Subcutaneous adipose tissue (tissue), 4 donors: ENCODE data around the gene RAI1. TPM values are rescaled to one million over a fixed set of nuclear protein-coding genes. Genes with fewer than 3 reads are reported as not detected.

Experiments used
- CTCF ChIP-seq: fragments of 450-650 bp; IDR thresholded peaks from one replicate; pipeline ENCODE4 v1.5.1; 2016; ENCODE audit warnings: low read depth, mild to moderate bottlenecking, control low read depth, antibody characterized with exemption, moderate library complexity
- total RNA-seq, 4 donors: library from RNA; depleted of rRNA; stranded (reverse); fragments of >200 nt; gene quantifications; one replicate each; pipeline ENCODE4 v1.1.0, GENCODE V29; 2016

Gene RAI1
- total RNA-seq, 4 donors from 2014 or later: 4.1 to 20.0 (median 7.5) TPM

GRCh38 chr17:17835415-17836249 lies 154.4 kb downstream of the RAI1 start:
- no peak for TF ChIP-seq CTCF

DNA sequence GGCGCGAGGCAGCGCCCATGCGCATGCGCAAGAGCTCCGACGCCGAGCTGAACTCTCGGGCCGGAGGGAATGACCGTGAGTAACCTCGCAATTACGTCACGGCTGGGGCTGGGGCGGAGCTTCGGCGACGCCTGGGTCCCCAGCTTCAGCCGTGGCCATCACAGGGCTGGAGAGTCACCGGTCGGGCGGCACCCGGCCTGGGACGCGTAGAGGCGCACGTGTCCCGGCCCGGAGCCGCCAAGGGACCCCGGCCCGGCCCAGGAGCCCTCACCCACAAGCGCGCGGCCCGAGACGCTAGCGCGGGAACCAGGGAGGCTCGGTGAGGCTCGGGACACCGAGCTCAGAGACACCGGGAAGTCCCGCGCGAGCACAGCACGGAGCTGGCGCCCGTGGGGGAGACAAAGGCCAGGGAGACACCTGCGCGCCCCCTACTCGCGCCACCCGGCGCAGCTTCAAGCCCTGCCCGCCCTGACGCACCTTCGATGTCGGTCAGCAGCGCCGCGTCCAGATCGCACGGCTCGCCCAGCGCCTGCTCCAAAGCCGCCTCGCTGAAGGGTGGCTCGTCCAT lies 155.1 kb downstream of the RAI1 start:
- no peak for TF ChIP-seq CTCF

GRCh38 chr17:17836818-17837379 lies 155.6 kb downstream of the RAI1 start, which contains the start of gene SREBF1:
Gene SREBF1 (minus strand): TSS chr17:17836986. CDS start chr17:17836817, 169 bp downstream.
- no peak for TF ChIP-seq CTCF

GRCh38 chr17:17837380-17837821 lies 156.1 kb downstream of the RAI1 start:
- no peak for TF ChIP-seq CTCF

DNA sequence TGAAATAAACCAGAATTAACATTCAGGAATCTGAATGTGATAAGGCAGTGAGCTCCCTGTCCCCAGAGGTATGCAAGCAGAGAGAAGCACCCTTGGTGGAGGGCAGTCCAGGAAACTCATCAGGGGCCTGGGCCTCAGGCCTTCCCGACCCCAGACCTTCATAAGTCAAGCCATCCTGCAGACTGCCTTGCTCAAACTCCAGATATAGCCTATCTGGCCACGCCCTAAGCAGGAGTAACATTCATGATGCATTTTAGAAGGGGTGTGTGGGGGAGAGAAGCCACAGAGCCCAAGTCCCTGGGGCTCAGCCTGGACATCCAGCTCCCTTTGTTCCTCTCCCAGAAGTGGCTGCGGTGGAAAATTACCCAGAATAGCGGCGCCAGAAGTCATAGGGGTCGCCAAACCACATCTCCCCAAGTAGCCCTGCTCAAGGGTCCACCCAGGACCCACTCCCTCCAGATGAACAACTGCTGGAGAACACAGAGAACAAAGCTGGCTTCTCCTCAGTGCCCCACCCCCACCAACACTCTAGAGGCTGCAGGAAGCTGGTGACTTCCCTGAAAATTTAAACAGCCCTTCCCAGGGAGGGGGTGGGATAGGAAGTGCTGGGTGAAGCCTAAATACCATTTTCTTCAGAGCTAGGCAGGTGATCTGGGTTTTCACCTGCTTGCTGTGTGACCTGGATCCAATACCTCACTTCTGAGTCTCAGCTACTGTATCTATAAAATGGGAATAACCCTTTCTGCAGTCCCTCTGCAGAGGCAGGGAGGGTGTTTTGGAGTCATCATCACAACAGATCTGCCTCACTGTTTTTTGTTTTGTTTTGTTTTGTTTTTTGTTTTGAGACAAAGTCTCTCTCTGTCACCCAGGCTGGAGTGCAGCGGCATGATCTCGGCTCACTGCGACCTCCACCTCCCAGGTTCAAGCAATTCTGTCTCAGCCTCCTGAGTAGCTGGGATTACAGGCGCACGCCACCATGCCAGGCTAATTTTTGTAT lies 157.0 kb downstream of the RAI1 start:
- no peak for TF ChIP-seq CTCF

DNA sequence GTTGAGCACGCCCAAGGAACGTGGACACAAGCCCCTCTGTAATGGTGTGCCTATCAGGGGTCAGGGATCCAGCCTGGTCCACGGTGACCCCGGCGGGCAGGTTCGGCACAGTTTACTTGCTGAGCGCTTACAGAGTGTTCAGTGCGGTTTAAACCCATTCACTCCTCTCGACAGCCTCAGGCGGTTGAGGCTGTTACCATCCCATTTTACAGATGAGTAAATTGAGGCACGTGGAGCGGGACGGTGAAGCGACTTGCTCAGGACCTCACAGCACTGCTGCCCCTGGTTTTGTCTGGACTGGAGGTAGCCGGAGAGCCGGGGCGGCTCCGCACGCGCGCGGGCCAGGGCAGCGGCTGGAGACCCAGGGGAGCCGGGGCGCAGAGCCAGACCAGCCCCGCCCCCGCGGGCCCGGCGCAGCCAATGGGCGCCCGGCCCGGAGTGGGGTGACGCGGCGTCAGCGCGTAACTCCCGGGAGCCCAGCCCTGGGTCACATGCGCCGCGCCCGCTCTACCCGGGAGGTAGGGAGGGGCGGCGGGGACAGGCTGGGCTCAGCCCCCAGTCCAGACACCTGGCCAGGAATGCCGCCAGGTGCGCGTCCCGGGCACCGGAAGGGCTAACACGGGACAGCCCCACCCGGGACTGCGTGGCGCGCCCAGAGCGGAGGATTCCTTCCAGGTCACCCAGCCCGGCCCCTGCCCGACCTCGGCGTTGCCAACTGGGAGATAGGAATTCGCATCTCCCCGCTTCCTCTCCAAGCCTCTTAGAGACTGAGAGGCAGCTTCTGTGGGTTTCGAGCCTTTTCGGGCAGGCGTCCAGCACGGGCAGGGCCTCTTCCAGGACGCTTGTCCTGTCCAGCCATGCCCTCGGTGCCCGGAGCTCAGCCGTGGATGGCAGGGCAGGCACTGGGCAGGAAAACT lies 158.8 kb downstream of the RAI1 start:
- TF ChIP-seq CTCF: no peak
